ENCODE results near the gene SOST. TPM values are rescaled to one million over a fixed set of nuclear protein-coding genes. Genes with fewer than 3 reads are reported as not detected.
"Not testable (repeated sequence)": the region's sequence is repeated elsewhere in the genome, so short reads cannot be mapped to it uniquely, and the experiment has no call there.

Gene SOST
- total and polyA plus RNA-seq, 5 donors from 2014 or later: not detected

- H3K9me3 ChIP-seq (ENCODE audit: control insufficient read depth in 2 of 2, low read length in 2 of 2); H3K27me3 ChIP-seq (ENCODE audit: control insufficient read depth, insufficient read depth, low read length); H3K36me3 Mint-ChIP-seq; H3K27ac ChIP-seq (ENCODE audit: insufficient read depth, low read length, poor library complexity, severe bottlenecking); DNase-seq; ATAC-seq (ENCODE audit: low read depth in 2 of 2); H3K9me3 Mint-ChIP-seq; H3K27ac Mint-ChIP-seq; H3K4me1 ChIP-seq (ENCODE audit: control insufficient read depth, insufficient read depth, low read length, poor library complexity, severe bottlenecking); H3K4me3 ChIP-seq (ENCODE audit: low read depth, low read length); H3K36me3 ChIP-seq (ENCODE audit: control insufficient read depth, insufficient read depth, low read length): not testable (repeated sequence)
- peak overlapping the region in 1 of 4 donors; percentile 34 for H3K4me3 Mint-ChIP-seq
- H3K27me3 Mint-ChIP-seq: peaks cover 48% of the 10 kb centered on the region
- H3K4me1 Mint-ChIP-seq: peaks cover 0 to 10% (median 6%) of the 10 kb centered on the region in 4 donors
These were observed 34.1 kb upstream of the SOST start for GRCh38 chr17:43792668-43793067.

DNA sequence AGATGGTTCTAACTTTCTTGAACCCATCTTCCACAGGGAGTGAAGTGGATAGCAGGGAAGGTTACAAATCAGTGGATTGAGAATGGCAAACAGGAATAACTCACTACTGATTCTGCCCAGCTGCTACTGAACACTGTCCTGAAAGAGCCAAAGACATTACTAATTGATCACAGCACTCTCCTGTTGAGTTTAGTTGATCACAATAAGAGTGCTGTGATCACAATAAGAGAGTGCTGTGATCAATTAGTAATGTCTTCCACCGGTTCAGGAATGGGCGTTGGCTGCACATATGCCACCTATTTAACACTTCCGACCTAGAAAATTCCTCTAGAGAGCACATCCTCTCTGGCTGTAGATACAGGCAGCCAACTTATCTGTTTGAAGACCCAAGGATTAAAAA, 33.0 kb upstream of the SOST start:
- H3K36me3 Mint-ChIP-seq: no peaks in the 10 kb centered on the region
- H3K9me3 ChIP-seq (ENCODE audit: control insufficient read depth in 2 of 2, low read length in 2 of 2): no peaks in the 10 kb centered on the region
- peaks cover 0 to 5% (median 0%) of the 10 kb centered on the region in 7 donors for H3K9me3 Mint-ChIP-seq
- H3K27ac Mint-ChIP-seq: no peak overlapping the region
- no peak overlapping the region for H3K4me3 Mint-ChIP-seq
- no peak overlapping the region for H3K4me3 ChIP-seq (ENCODE audit: low read depth, low read length)
- ATAC-seq (ENCODE audit: low read depth in 2 of 2) (no peak), DNase-seq (peak in 1 of 3 donors; percentile 30)
- H3K27me3 Mint-ChIP-seq: peaks cover 40% of the 10 kb centered on the region
- H3K36me3 ChIP-seq (ENCODE audit: control insufficient read depth, insufficient read depth, low read length): no peaks in the 10 kb centered on the region
- no peaks in the 10 kb centered on the region for H3K4me1 ChIP-seq (ENCODE audit: control insufficient read depth, insufficient read depth, low read length, poor library complexity, severe bottlenecking)
- H3K4me1 Mint-ChIP-seq: peaks cover 0 to 10% (median 6%) of the 10 kb centered on the region in 4 donors
- peaks cover 3% of the 10 kb centered on the region for H3K27me3 ChIP-seq (ENCODE audit: control insufficient read depth, insufficient read depth, low read length)
- no peak overlapping the region for H3K27ac ChIP-seq (ENCODE audit: insufficient read depth, low read length, poor library complexity, severe bottlenecking)

DNA sequence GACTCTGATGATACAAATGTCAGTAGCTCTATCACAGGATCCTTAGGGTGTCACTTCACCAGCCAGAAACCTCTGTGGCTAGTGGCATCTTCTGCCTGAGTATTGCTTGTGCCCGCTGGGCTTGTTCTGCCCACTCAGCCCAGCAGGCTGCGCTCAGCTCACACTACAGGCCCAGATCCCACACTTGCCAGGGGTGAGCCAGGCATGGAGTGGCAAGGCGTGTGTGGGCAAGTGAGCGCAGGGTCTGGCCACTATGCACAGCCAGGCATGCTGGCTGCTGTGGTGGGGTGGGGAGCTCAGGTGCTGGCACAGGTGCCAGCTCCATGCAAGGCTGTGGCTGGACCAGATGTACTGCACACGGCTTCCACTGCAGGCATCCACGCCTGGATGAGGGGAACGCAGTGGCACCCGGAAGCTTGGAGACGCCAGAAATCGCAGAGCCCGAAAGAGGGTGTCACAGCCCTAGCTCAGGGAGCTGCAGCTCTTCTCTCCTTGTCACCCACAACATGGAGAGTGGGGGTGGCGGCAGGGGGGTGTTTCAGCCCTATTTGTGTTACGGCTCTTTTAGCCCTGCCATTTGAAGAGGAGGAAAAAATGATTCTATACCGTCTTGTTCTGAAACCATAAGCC, 31.8 kb upstream of the SOST start:
- Histone ChIP-seq H3K9me3 (ENCODE audit: control insufficient read depth in 2 of 2, low read length in 2 of 2) (no peaks in the 10 kb centered on the region), H3K36me3 (ENCODE audit: control insufficient read depth, insufficient read depth, low read length) (no peaks in the 10 kb centered on the region), H3K4me3 (ENCODE audit: low read depth, low read length) (no peak overlapping the region), H3K4me1 (ENCODE audit: control insufficient read depth, insufficient read depth, low read length, poor library complexity, severe bottlenecking) (no peaks in the 10 kb centered on the region), H3K27me3 (ENCODE audit: control insufficient read depth, insufficient read depth, low read length) (peaks cover 3% of the 10 kb centered on the region), H3K27ac (ENCODE audit: insufficient read depth, low read length, poor library complexity, severe bottlenecking) (no peak overlapping the region)
- Mint-ChIP-seq H3K4me3 (no peak overlapping the region), H3K9me3 (peaks cover 0 to 5% (median 0%) of the 10 kb centered on the region in 7 donors), H3K4me1 (peaks cover 0 to 10% (median 6%) of the 10 kb centered on the region in 4 donors), H3K27ac (no peak overlapping the region), H3K36me3 (no peaks in the 10 kb centered on the region), H3K27me3 (peaks cover 34% of the 10 kb centered on the region)
- ATAC-seq (ENCODE audit: low read depth in 2 of 2): no peak
- no peak for DNase-seq

GRCh38 chr17:43789482-43789881, 30.9 kb upstream of the SOST start:
- H3K27me3 Mint-ChIP-seq: peaks cover 36% of the 10 kb centered on the region
- no peak overlapping the region for H3K27ac ChIP-seq (ENCODE audit: insufficient read depth, low read length, poor library complexity, severe bottlenecking)
- H3K4me3 Mint-ChIP-seq: no peak overlapping the region
- H3K27ac Mint-ChIP-seq: no peak overlapping the region
- no peaks in the 10 kb centered on the region for H3K4me1 ChIP-seq (ENCODE audit: control insufficient read depth, insufficient read depth, low read length, poor library complexity, severe bottlenecking)
- ATAC-seq (ENCODE audit: low read depth in 2 of 2): no peak
- H3K4me1 Mint-ChIP-seq: peaks cover 0 to 10% (median 6%) of the 10 kb centered on the region in 4 donors
- DNase-seq: no peak
- no peak overlapping the region for H3K4me3 ChIP-seq (ENCODE audit: low read depth, low read length)
- H3K9me3 Mint-ChIP-seq: peaks cover 0 to 5% (median 0%) of the 10 kb centered on the region in 7 donors
- H3K36me3 ChIP-seq (ENCODE audit: control insufficient read depth, insufficient read depth, low read length): no peaks in the 10 kb centered on the region
- H3K27me3 ChIP-seq (ENCODE audit: control insufficient read depth, insufficient read depth, low read length): peaks cover 3% of the 10 kb centered on the region
- H3K9me3 ChIP-seq (ENCODE audit: control insufficient read depth in 2 of 2, low read length in 2 of 2): no peaks in the 10 kb centered on the region
- no peaks in the 10 kb centered on the region for H3K36me3 Mint-ChIP-seq

DNA sequence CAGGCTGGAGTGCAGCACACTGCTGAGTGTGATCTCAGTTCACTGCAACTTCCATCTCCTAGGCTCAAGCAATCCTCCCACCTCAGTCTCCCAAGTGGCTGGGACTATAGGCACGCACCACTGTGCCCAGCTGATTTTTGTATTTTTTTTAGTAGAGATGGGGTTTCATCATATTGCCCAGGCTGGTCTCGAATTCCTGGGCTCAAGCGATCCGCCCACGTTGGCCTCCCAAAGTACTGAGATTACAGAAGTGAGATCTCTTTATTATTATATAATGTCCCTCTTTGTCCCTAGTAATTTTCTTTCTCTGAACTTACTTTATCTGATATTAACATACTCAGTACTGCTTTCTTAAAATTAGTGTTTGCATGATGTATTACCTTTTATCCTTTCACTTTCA, 29.9 kb upstream of the SOST start:
- peaks cover 45% of the 10 kb centered on the region for H3K27me3 Mint-ChIP-seq
- Histone ChIP-seq H3K9me3 (ENCODE audit: control insufficient read depth in 2 of 2, low read length in 2 of 2) (no peaks in the 10 kb centered on the region), H3K27ac (ENCODE audit: insufficient read depth, low read length, poor library complexity, severe bottlenecking) (no peak overlapping the region), H3K36me3 (ENCODE audit: control insufficient read depth, insufficient read depth, low read length) (no peaks in the 10 kb centered on the region), H3K4me1 (ENCODE audit: control insufficient read depth, insufficient read depth, low read length, poor library complexity, severe bottlenecking) (no peaks in the 10 kb centered on the region), H3K4me3 (ENCODE audit: low read depth, low read length) (no peak overlapping the region), H3K27me3 (ENCODE audit: control insufficient read depth, insufficient read depth, low read length) (peaks cover 4% of the 10 kb centered on the region)
- H3K4me1 Mint-ChIP-seq: peaks cover 0 to 10% (median 6%) of the 10 kb centered on the region in 4 donors
- DNase-seq (no peak), ATAC-seq (ENCODE audit: low read depth in 2 of 2) (no peak)
- H3K27ac Mint-ChIP-seq: peak overlapping the region in 1 of 3 donors; percentile 38
- no peak overlapping the region for H3K4me3 Mint-ChIP-seq
- no peaks in the 10 kb centered on the region for H3K36me3 Mint-ChIP-seq
- H3K9me3 Mint-ChIP-seq: peaks cover 0 to 4% (median 0%) of the 10 kb centered on the region in 7 donors

DNA sequence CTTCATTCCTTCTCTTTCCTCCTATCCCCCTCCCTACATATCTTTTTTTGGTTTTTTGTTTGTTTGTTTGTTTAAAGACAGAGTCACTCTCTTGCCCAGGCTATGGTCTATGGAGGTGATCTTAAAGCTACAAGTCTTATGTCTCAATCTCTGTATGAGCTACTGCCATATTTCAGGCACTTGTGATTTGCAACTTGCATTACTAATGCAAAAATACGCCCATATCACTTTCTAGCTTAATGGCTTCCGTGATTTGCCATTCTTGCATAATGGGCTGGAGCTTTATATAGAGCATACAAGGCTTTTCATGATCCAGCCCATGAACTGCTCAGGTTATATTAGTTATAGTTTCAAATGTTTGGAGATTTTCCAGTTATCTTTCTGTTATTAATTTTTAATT, 29.1 kb upstream of the SOST start:
- DNase-seq: no peak
- Mint-ChIP-seq H3K27me3 (peaks cover 53% of the 10 kb centered on the region), H3K9me3 (peaks cover 0 to 3% (median 0%) of the 10 kb centered on the region in 7 donors), H3K4me3 (no peak overlapping the region), H3K4me1 (peaks cover 0 to 10% (median 6%) of the 10 kb centered on the region in 4 donors), H3K36me3 (no peaks in the 10 kb centered on the region), H3K27ac (no peak overlapping the region)
- no peak overlapping the region for H3K27ac ChIP-seq (ENCODE audit: insufficient read depth, low read length, poor library complexity, severe bottlenecking)
- H3K27me3 ChIP-seq (ENCODE audit: control insufficient read depth, insufficient read depth, low read length): peaks cover 11% of the 10 kb centered on the region
- no peaks in the 10 kb centered on the region for H3K36me3 ChIP-seq (ENCODE audit: control insufficient read depth, insufficient read depth, low read length)
- H3K4me3 ChIP-seq (ENCODE audit: low read depth, low read length): no peak overlapping the region
- ATAC-seq (ENCODE audit: low read depth in 2 of 2): no peak
- no peaks in the 10 kb centered on the region for H3K4me1 ChIP-seq (ENCODE audit: control insufficient read depth, insufficient read depth, low read length, poor library complexity, severe bottlenecking)
- H3K9me3 ChIP-seq (ENCODE audit: control insufficient read depth in 2 of 2, low read length in 2 of 2): no peaks in the 10 kb centered on the region

DNA sequence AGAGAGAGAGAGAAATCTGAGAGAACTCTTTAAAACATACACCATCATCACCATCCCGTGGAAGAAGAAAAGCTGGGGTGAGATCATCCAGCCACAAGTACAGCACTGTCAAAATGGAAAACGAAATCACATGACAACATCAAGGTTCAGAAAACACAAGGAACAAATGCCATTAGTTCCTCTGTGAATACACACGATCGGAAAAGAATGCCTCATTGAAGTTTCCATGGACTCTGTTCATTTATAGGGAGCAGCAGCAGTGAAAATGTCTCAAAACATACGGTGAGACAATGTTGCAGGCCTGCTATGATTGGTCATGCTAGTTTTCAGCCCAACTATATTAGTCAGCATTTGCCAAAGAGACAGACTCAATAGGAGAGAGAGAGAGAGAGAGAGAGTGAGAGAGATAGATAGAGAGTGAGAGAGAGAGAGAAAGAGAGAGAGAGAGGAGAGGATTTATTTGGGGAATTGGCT, 26.1 kb upstream of the SOST start:
- Mint-ChIP-seq H3K27me3 (peaks cover 58% of the 10 kb centered on the region), H3K27ac (no peak overlapping the region), H3K4me3 (no peak overlapping the region), H3K4me1 (peaks cover 0 to 1% (median 0%) of the 10 kb centered on the region in 4 donors), H3K36me3 (no peaks in the 10 kb centered on the region), H3K9me3 (peaks cover 0 to 1% (median 0%) of the 10 kb centered on the region in 7 donors)
- ATAC-seq (ENCODE audit: low read depth in 2 of 2) (no peak), DNase-seq (no peak)
- Histone ChIP-seq H3K27me3 (ENCODE audit: control insufficient read depth, insufficient read depth, low read length) (peaks cover 30% of the 10 kb centered on the region), H3K36me3 (ENCODE audit: control insufficient read depth, insufficient read depth, low read length) (no peaks in the 10 kb centered on the region), H3K27ac (ENCODE audit: insufficient read depth, low read length, poor library complexity, severe bottlenecking) (no peak overlapping the region), H3K4me1 (ENCODE audit: control insufficient read depth, insufficient read depth, low read length, poor library complexity, severe bottlenecking) (peaks cover under 1% of the 10 kb centered on the region), H3K9me3 (ENCODE audit: control insufficient read depth in 2 of 2, low read length in 2 of 2) (no peaks in the 10 kb centered on the region), H3K4me3 (ENCODE audit: low read depth, low read length) (no peak overlapping the region)

- DNase-seq (no peak), ATAC-seq (ENCODE audit: low read depth in 2 of 2) (no peak)
- no peak overlapping the region for H3K4me3 Mint-ChIP-seq
- H3K9me3 Mint-ChIP-seq: peaks cover 0 to 1% (median 0%) of the 10 kb centered on the region in 7 donors
- peaks cover 56% of the 10 kb centered on the region for H3K27me3 Mint-ChIP-seq
- no peak overlapping the region for H3K4me3 ChIP-seq (ENCODE audit: low read depth, low read length)
- H3K27ac ChIP-seq (ENCODE audit: insufficient read depth, low read length, poor library complexity, severe bottlenecking): no peak overlapping the region
- peaks cover 7% of the 10 kb centered on the region for H3K4me1 ChIP-seq (ENCODE audit: control insufficient read depth, insufficient read depth, low read length, poor library complexity, severe bottlenecking)
- no peak overlapping the region for H3K27ac Mint-ChIP-seq
- H3K36me3 Mint-ChIP-seq: no peaks in the 10 kb centered on the region
- peaks cover 31% of the 10 kb centered on the region for H3K27me3 ChIP-seq (ENCODE audit: control insufficient read depth, insufficient read depth, low read length)
- no peaks in the 10 kb centered on the region for H3K36me3 ChIP-seq (ENCODE audit: control insufficient read depth, insufficient read depth, low read length)
- H3K4me1 Mint-ChIP-seq: peaks cover 0 to 7% (median 2%) of the 10 kb centered on the region in 4 donors
- no peaks in the 10 kb centered on the region for H3K9me3 ChIP-seq (ENCODE audit: control insufficient read depth in 2 of 2, low read length in 2 of 2)
These were observed 25.5 kb upstream of the SOST start for GRCh38 chr17:43784068-43784467.
